Hepatocyte (in vitro differentiated cells): Measurements from ENCODE around the gene ARL4A.

Source experiments
- CTCF ChIP-seq: fragments of 200-600 bp; sonication (generic); IDR thresholded peaks from 2 replicates; pipeline ENCODE4 v1.5.1; 2016; ENCODE audit warnings: antibody characterized with exemption, mild to moderate bottlenecking; ENCODE audit not compliant: poor library complexity
- EZH2 ChIP-seq: fragments of 200-600 bp; sonication (generic); IDR thresholded peaks from 2 replicates; pipeline ENCODE4 v1.6.1; 2016; ENCODE audit warnings: antibody characterized with exemption, mild to moderate bottlenecking, borderline replicate concordance
- EZH2phosphoT487 ChIP-seq: fragments of 200-600 bp; sonication (generic); IDR thresholded peaks from one replicate; pipeline ENCODE4 v1.6.1; 2018; ENCODE audit warnings: antibody characterized with exemption, mild to moderate bottlenecking, low read depth, moderate library complexity; ENCODE audit not compliant: unreplicated experiment, severe bottlenecking

DNA sequence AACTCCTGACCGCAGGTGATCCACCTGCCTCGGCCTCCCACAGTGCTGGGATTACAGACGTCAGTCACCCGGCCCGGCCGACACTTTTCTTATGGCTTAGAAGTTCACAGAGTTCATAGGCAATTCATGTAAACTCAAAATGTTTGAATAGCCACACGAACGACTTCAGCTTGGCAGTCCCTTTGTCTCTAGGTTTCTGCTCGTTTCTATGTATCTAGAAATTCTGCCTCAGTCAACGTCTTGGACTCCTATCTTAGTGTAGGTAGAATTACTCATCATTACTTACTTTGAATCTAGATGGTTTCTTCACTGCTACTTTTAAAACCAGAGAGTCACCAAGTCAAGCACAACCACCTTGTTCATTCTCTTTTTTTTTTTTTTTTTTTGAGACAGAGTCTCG, 23.7 kb downstream of the ARL4A start:
- TF ChIP-seq CTCF = no peak
- TF ChIP-seq EZH2phosphoT487 = no peak
- TF ChIP-seq EZH2 = no peak
